Ovary (tissue), 3 donors: Measurements from ENCODE around the gene MRPL12.

Experiments
- POLR2A ChIP-seq: fragments of 450-650 bp; IDR thresholded peaks from one replicate; pipeline ENCODE4 v1.6.1; 2017; ENCODE audit warnings: antibody characterized with exemption, mild to moderate bottlenecking, moderate library complexity
- TF ChIP-seq, protein P1 (sequence below), 3 donors: fragments of 450-650 bp in 2 of 3; fragments of 200-600 bp in 1 of 3; IDR thresholded peaks; one replicate each; pipeline versions ENCODE4 v1.5.1 to v1.8.0; 2016 to 2022; ENCODE audit warnings: antibody characterized with exemption in 3 of 3, mild to moderate bottlenecking in 1 of 3
- donor health status: DM: no; HTN: no; CAD: no.

DNA sequence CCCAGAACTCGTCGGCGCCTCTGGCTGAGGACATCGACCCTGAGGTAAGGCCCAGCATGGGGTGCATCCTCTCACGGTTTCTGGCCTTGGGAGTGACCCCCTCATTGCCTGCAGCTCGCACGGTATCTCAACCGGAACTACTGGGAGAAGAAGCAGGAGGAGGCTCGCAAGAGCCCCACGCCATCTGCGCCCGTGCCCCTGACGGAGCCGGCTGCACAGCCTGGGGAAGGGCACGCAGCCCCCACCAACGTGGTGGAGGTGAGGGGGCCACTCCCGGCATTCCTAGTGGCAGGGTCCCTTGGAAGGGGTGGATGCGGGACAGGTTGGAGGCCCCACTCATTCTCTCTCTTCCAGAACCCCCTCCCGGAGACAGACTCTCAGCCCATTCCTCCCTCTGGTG is 8.4 kb upstream of the MRPL12 start:
- TF ChIP-seq, protein P1, sequence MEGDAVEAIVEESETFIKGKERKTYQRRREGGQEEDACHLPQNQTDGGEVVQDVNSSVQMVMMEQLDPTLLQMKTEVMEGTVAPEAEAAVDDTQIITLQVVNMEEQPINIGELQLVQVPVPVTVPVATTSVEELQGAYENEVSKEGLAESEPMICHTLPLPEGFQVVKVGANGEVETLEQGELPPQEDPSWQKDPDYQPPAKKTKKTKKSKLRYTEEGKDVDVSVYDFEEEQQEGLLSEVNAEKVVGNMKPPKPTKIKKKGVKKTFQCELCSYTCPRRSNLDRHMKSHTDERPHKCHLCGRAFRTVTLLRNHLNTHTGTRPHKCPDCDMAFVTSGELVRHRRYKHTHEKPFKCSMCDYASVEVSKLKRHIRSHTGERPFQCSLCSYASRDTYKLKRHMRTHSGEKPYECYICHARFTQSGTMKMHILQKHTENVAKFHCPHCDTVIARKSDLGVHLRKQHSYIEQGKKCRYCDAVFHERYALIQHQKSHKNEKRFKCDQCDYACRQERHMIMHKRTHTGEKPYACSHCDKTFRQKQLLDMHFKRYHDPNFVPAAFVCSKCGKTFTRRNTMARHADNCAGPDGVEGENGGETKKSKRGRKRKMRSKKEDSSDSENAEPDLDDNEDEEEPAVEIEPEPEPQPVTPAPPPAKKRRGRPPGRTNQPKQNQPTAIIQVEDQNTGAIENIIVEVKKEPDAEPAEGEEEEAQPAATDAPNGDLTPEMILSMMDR (IDR thresholded peaks at IDR 0.05), result no peak
- no peak for TF ChIP-seq POLR2A
